Frontal cortex (tissue), 1 donor: ENCODE measurements around the gene IQSEC1. TPM values are rescaled to one million over a fixed set of nuclear protein-coding genes. Genes with fewer than 3 reads are reported as not detected.

ENCODE experiments used
- small RNA-seq: library from RNA; depleted of rRNA; stranded (forward); fragments of <200 nt; gene quantifications from one replicate; pipeline ENCODE3, GENCODE V24; 2014
- total RNA-seq: library from RNA; depleted of rRNA; stranded (reverse); fragments of >200 nt; gene quantifications from one replicate; pipeline ENCODE4 v1.2.3, GENCODE V29; 2014

IQSEC1 gene
- total RNA-seq, 1 donor from 2014 or later, result 14.3 TPM

Small RNA genes within 50 kb of the gene (small RNA-seq; reads per million reads assigned to genes)
- gene AC034198.1, result not detected
- not detected for gene AC069271.1

Other genes with a start within 250 kb of the IQSEC1 start
- gene RPL32, start 231.9 kb downstream of the IQSEC1 start, total RNA-seq, result 967 TPM